ENCODE results near the gene SPINT1.

GRCh38 chr15:40853241-40853890 is 9.5 kb downstream of the SPINT1 start:
- TF ChIP-seq CTCF (IDR thresholded peaks at IDR 0.05; ENCODE audit: low read depth, low read length) (no peak), POLR2A (IDR thresholded peaks at IDR 0.05; ENCODE audit: extremely low read depth, insufficient read length) (no peak), MAX (IDR thresholded peaks at IDR 0.05; ENCODE audit: low read depth, low read length) (no peak)

Data from NB4 (cell line).